ENCODE data around the gene GMCL1.

DNA sequence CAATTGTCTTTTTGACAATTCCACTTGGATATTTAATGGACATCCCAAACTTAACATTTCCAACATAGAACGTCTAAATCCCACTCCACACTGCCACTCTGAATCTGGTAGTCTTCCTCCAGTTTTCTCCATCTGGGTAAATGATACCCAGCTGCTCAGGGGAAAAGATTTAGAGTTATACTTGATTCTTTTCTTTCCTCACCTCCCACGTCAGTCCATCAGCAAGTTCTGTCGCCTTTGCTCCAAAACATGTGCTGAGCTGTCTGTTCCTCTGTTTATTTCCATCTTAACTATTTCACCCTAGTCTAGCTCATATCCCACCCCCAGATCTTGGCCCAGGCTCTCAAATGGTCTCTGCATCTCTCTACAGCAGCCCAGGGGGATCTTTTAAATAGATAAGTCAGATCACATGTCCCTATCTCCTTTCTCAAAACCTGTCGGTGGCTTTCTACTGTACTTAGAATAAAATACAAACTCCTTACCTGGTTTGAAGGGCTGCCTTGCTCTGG, 43.4 kb upstream of the GMCL1 start:
- TF ChIP-seq, protein P1, sequence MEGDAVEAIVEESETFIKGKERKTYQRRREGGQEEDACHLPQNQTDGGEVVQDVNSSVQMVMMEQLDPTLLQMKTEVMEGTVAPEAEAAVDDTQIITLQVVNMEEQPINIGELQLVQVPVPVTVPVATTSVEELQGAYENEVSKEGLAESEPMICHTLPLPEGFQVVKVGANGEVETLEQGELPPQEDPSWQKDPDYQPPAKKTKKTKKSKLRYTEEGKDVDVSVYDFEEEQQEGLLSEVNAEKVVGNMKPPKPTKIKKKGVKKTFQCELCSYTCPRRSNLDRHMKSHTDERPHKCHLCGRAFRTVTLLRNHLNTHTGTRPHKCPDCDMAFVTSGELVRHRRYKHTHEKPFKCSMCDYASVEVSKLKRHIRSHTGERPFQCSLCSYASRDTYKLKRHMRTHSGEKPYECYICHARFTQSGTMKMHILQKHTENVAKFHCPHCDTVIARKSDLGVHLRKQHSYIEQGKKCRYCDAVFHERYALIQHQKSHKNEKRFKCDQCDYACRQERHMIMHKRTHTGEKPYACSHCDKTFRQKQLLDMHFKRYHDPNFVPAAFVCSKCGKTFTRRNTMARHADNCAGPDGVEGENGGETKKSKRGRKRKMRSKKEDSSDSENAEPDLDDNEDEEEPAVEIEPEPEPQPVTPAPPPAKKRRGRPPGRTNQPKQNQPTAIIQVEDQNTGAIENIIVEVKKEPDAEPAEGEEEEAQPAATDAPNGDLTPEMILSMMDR (IDR thresholded peaks at IDR 0.05; ENCODE audit: low read length): no peak
- no peak for TF ChIP-seq EZH2 (IDR thresholded peaks at IDR 0.05; ENCODE audit: borderline replicate concordance, low read length)
